GM15510 (cell line): ENCODE data around the gene LSM14B.
A peak's percentile ranks its signal among the peaks of the same experiment; 100 is the strongest.

Experiments
- POLR2A ChIP-seq: IDR thresholded peaks from 3 replicates; pipeline ENCODE4 v1.6.1; 2011; ENCODE audit warnings: borderline replicate concordance; ENCODE audit not compliant: insufficient read length; ENCODE audit errors: extremely low read depth

Gene LSM14B

GRCh38 chr20:62122654-62123449 lies 577 bp downstream of the LSM14B start:
- TF ChIP-seq POLR2A: no peak

- TF ChIP-seq POLR2A: no peak
Measured at GRCh38 chr20:62123450-62124118, 1.3 kb downstream of the LSM14B start.

DNA sequence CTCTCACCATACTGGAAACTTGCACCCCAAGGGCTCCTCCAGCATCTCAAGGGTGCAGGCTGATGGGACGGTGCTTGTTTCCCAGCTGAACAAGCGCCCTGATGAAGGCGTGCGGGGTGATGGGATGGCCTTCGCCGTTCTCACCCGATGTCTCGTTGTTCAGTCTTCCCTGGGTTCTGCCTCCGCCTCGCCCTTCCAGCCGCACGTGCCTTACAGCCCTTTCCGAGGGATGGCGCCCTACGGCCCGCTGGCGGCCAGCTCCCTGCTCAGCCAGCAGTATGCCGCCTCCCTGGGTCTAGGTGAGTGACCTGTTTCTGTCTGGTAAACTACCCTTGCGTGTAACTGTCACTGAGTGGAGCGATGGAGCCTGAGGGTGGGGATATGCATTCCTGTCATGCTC lies 3.9 kb downstream of the LSM14B start:
- no peak for TF ChIP-seq POLR2A

GRCh38 chr20:62127799-62128198 lies 5.5 kb downstream of the LSM14B start:
- no peak for TF ChIP-seq POLR2A

DNA sequence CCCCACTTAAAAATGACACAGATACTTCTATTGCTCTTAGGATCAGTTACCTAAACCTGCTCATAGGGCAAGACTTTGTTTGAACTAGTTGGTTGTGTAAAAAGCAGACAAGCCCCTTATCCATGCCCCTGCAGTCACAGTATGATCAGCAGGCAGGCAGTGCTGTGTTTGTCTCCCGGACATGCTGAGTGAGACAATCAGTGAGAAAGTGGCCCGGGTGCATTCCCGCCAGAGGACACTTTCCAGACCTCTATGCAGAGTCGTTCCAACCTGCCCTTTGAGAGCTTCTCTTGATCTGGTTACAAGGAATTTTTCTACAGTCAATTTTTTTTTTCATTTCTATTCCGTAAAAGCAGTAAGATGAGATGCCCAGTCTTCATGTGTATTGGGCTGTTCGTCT lies 6.2 kb downstream of the LSM14B start:
- no peak for TF ChIP-seq POLR2A

DNA sequence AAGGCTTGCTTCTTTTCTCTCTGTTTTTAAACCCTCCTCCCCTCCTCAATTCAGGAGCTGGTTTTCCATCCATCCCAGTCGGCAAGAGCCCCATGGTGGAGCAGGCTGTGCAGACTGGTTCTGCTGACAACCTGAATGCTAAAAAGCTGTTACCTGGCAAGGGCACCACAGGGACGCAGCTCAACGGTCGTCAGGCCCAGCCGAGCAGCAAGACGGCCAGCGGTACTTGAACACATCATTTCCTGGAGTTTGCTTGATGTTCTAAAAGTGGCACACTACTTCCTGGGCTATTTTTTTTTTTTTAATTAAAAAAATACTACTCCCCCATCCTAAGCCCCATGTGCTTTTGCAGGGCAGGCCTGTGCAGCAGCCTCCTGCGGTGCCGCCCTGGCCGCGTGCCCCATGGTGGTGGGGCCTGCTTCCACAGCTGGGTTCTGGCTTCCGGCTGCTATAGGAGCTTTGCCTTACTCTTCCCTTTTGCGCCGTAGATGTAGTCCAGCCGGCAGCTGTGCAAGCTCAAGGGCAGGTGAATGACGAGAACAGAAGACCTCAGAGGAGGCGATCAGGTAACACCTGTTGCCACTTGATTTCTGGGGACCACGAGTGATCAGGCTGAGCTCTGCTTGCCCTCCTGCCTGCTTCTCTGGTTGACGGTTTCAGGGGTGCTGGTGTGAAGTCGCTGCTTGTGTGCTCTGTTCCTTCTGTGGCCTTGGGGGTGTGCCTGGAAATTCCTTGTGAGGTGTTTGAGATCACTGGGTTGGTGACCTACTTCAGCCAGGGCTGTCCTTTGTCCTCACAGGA lies 7.7 kb downstream of the LSM14B start:
- no peak for TF ChIP-seq POLR2A

- no peak for TF ChIP-seq POLR2A
Measured at GRCh38 chr20:62131560-62132320, 9.5 kb downstream of the LSM14B start.

DNA sequence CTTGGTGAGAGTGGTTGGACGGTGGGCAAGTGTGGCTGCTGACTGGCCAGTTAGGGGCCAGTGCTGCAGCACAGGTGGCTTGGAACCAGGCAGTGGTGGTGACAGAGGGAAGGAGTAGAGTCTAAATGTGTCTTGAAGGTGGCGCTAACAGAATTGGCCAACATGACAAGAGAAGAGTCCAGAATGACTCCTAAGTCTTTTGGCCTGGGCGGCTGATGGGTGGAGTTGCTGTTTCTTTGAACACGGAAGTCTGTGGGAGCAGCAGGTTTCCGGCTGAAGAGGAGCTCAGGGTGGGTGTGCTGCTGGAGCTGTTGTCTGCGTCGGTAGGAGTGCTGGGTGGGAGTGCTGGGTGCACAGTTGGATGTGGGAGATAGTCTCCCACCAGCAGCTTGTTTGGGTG lies 10.1 kb downstream of the LSM14B start:
- no peak for TF ChIP-seq POLR2A

DNA sequence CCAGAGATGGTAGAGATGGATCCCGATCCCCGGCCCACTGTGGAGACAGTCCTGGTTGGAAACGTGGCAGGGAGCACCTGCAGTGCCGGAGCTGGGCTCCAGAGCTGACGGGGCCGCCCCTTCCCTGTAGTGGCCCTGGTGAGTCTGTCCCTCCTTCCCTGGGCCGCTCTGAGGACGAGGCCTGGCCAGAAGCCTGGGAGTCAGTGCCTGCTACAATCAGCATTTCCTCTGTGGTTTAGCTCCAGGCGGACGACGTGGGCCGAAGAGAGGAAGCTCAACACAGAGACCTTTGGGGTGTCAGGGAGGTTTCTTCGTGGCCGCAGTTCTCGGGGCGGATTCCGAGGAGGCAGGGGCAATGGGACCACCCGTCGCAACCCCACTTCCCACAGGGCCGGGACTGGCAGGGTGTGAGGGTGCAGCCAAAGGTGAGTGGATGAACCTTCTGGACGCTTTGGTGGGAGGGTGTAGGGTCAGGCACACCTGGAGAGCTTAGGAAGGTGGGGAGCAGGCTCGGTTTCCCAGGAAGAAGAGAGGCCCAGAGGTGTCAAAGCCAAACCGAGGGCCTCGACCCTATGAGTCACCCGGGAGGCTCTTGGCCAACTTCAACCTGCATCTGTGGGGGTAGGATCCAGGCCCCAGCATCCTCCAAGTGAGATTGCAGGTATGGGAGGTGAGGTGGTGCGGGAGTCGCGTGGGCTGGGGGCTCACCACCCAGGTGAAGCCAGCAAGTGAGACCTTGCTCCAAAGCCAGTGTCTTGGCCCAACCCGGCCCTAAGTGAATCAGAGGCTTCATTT lies 11.0 kb downstream of the LSM14B start:
- TF ChIP-seq POLR2A: no peak

GRCh38 chr20:62133864-62134263 lies 11.6 kb downstream of the LSM14B start:
- TF ChIP-seq POLR2A: no peak

DNA sequence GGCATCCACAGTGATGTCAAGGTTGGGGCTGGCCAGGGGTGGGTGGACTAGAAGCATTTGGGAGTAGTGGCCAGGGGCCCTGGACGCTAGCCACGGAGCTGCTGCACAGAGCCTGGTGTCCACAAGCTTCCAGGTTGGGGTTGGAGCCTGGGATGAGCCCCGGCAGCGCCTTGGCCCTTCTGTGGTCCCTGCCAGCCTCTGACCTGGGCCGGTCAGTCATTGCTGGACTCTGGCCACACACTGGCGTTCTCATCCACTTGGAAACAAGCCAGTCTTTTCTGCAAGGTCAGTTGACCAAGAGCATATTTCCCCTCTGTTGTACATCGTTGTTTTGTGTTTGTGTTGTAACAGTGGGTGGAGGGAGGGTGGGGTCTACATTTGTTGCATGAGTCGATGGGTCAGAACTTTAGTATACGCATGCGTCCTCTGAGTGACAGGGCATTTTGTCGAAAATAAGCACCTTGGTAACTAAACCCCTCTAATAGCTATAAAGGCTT lies 12.5 kb downstream of the LSM14B start:
- TF ChIP-seq POLR2A: peak; percentile 23

DNA sequence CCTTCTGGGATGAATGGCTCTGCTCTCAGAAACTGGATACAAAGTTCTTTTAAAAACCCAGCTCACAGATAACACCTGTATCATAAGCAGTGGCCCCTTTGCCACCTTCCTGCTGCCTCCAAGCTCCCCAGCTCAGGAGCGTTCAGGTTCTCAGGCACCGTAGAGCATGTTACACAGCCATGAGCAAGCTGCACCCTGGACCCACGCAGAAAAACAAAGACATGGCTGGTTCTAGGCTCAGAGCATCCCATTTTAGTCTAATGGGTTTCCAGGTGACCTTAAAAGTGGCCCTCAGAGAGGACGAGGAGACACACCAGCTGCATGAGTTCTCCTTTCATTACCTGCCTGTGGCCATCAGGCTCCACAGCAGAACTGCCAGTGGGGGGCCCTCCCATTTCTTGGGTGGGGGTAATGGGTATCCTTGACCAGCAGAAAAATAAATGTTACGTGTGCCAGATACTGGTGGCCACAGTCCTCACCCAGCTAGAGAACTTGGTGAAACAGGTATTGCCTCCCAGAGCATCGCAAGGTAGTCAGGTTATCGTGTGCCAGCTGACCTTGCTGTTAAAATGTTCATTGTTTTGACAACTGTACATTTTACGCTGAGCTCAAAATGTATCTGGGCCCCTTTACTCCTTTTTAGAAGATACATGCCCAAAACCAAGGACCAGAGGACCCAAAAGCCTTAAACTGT lies 13.4 kb downstream of the LSM14B start:
- TF ChIP-seq POLR2A: no peak
